GM10266 (cell line): ENCODE data around the gene ADCY2.

Experiments
- DNase-seq: peaks from one replicate; pipeline ENCODE4 v3.0.0; 2012; ENCODE audit errors: extremely low spot score
- CTCF ChIP-seq: IDR thresholded peaks from 2 replicates; pipeline ENCODE4 v1.5.1; 2012; ENCODE audit warnings: mild to moderate bottlenecking, low read depth; ENCODE audit not compliant: control insufficient read depth, insufficient read depth; ENCODE audit errors: missing control alignments

Gene ADCY2

GRCh38 chr5:7844901-7845300, 449.0 kb downstream of the ADCY2 start:
- no peak for TF ChIP-seq CTCF
- no peak for DNase-seq

- TF ChIP-seq CTCF = no peak
- no peak for DNase-seq
Measured at GRCh38 chr5:7845557-7845956, 449.6 kb downstream of the ADCY2 start.

GRCh38 chr5:7846327-7846726, 450.4 kb downstream of the ADCY2 start:
- no peak for TF ChIP-seq CTCF
- DNase-seq = no peak

GRCh38 chr5:7848296-7848695, 452.4 kb downstream of the ADCY2 start:
- no peak for TF ChIP-seq CTCF
- DNase-seq = no peak

- no peak for TF ChIP-seq CTCF
- DNase-seq = peak; percentile 41
Measured at GRCh38 chr5:7849681-7850394, 453.9 kb downstream of the ADCY2 start.

- TF ChIP-seq CTCF = no peak
- no peak for DNase-seq
Measured at GRCh38 chr5:7850395-7851239, 454.7 kb downstream of the ADCY2 start, which contains the start of gene CFAP90. CFAP90 (minus strand) TSS chr5:7851133; CDS start chr5:7851021, 112 bp downstream.

GRCh38 chr5:7851240-7851592, 455.3 kb downstream of the ADCY2 start:
- no peak for TF ChIP-seq CTCF
- no peak for DNase-seq
